GM19099 (cell line): Measurements from ENCODE around the gene PHF23.

Experiments
- POLR2A ChIP-seq: IDR thresholded peaks from 3 replicates; pipeline ENCODE4 v1.6.1; 2011; ENCODE audit warnings: low read depth; ENCODE audit not compliant: insufficient read length; ENCODE audit errors: extremely low read depth

PHF23 gene

DNA sequence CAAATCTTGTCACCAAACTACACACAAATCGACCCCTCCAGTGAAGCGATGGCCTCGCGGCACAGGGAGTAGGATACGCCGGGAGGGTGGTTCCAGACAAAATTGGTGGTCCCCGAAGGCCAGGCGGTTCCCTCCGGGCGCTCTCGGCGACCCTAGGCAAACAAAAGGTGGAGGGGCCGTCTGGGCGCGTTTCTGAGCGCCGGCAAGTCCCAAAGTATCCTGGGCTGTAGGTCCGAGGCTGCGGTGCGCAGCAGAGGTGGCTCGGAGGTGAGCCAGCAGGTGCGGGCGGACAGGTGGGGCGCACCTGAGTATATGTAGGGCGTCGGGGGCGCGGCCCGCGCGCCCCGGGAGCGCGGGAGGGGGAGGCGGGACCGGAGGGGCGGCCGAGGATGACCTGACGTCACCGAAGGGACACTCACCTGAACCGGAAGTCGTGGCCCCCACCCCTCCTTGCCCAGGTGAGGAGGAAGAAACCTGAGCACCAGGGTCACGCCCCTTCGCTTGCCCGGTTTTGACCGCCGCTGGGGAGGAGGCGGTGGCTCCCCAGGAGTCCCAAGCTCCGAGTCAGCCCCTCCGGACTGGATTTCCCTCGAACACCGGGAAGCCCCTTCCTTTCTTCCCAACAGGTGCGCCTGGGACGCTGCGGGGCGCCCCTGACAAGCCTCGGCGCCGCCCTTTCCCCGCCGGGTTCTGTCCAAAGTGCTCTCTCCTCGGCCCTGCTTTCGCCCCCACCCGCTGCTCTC is 23.1 kb upstream of the PHF23 start, which contains the start of gene CLDN7:
TSS of gene CLDN7 (minus strand) at position 287 of the 743 bp plus-strand sequence. CDS start 435 bp downstream, outside the sequence.
- TF ChIP-seq POLR2A, result no peak

- no peak for TF ChIP-seq POLR2A
Observed at GRCh38 chr17:7261379-7262191, 22.3 kb upstream of the PHF23 start.

- TF ChIP-seq POLR2A, result no peak
Observed at GRCh38 chr17:7260651-7261378, 21.6 kb upstream of the PHF23 start.

- no peak for TF ChIP-seq POLR2A
Observed at GRCh38 chr17:7260151-7260550, 20.9 kb upstream of the PHF23 start.

DNA sequence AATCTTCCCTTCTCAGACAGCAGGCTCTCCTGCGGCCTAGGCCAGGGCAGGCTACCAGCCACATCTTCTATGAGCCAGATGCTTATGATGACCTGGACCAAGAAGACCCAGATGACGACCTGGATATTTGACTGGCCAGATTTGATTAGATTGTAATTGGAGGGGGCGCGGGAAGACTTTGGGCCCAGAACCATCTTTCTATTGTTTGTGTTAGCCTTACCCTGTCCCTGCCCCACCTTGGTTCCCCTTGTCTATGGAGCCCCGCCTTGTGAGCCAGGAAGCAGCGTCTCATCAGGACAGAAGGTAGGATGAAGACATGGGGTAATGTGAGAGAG is 20.3 kb upstream of the PHF23 start:
- TF ChIP-seq POLR2A, result no peak

DNA sequence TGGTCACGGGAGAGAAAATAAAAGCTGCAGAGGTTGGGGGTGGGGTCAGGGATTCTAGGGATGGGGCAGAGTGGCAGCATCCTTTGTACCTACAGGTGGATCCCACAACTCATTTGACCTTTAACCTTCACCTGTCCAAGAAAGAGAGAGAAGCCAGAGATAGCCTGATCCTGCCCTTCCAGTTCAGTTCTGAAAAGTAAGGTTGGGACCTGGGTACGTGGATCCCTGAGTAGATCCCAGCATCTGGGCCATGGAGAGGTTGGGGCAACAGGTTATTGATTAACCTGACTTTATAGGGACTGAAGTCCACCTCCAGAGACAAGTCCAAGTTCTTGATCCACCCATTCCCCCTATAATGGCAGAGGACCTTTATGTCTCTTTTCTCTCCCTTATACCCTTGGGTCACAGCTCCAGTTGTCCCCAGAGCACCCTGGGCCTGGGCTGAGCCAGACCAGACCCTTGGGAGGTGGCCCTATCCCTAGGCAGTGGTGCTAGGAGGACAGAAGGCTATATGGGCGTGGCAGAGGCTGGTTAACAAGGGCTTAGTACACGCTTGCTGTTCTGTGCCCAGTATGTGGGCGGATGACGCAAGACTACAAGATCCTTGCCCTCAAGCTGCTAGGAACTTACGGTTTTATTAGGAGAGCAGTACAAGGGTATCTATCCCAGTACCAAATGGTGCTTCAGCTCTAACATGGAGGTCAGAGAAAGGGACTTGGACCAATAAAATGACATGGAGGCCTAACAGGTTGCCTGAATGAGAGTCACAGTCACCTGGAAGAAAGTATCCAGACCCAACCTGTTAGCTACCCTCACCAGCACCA is 19.7 kb upstream of the PHF23 start:
- no peak for TF ChIP-seq POLR2A

DNA sequence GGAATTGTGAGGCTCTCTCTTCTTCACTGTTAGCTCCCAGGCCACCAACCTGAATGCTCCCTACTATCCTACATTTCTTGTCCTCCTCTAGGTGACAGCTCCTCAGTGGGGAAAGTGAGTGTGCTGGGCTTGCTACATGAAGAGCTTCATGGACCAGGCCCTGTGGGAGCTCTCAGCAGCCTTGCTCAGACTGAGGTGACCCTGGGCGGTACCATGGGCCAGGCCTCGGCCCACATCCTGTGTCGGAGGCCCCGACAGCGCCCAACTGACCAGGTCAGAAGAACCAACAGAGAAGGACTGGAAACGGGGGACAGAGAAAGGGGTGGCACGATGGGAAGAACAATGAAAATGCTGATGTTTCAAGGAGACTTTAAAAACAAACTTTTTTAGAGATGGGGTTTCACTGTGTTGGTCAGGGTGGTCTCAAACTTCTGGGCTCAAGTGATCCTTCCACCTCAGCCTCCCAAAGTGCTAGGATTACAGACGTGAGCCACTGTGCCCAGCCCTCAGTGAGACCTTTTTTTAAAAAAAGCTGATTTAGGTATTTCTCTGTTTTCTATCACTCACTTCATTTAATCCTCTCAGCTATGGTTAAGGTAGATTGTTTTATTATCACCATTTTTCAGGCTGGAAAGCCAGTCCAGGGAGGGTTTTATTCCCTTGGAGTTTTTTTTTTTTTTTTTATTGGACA is 17.7 kb upstream of the PHF23 start:
- no peak for TF ChIP-seq POLR2A

- TF ChIP-seq POLR2A, result no peak
Observed at GRCh38 chr17:7254511-7254910, 15.3 kb upstream of the PHF23 start.

DNA sequence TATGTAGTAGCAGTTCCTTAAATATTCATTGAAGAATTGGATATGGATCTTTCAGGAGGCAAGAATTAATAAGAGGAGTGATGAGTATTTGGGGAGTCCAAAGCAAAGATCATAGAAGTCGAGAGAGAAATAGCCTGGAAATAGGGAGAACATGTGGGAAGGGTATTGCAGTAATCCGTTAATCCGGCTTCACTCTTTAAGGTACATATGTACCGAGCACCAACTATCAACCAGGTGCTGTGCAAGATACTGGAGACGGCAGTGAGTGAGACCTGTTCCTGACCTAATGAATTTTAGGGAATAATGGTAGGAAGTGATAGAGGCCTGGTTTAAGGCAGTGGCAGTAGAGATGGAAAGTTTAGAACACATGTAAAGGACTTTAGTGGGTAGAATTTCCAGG is 13.8 kb upstream of the PHF23 start:
- no peak for TF ChIP-seq POLR2A

GRCh38 chr17:7252176-7253043 is 13.2 kb upstream of the PHF23 start, which contains the start of gene ELP5:
ELP5 (plus strand) TSS chr17:7252215; CDS start chr17:7252551, 336 bp downstream.
- peak; percentile 89 for TF ChIP-seq POLR2A

DNA sequence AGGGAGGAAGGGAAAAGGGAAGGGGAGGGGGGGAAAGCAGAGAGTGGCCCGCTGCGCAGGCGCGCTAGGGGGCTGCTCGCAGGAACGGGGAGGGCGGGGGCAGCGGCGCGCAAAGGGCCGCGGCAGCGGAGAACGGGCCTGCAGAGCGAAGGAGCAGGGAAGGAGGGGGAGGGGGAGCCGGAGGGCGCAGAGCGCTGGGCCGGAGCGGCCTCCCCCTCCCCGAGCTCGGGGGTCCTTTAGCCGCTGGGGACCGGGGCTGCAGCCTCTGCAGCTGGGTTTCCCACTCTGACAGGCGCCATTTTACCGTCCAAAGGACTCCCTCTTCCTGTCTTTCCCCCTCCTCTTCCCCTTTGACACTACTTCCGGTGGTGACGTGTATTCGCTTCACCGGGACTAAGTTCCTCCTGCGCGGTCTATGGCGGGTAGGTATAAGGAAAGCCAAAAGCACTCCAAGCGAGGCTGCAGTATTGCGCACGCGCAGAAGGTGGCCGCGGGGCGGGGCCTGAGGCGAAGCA is 12.5 kb upstream of the PHF23 start, which contains the start of gene CTDNEP1:
TSS of gene CTDNEP1 (minus strand) at position 74 of the 515 bp plus-strand sequence. CDS start 438 bp downstream, outside the sequence.
- peak; percentile 72 for TF ChIP-seq POLR2A

- no peak for TF ChIP-seq POLR2A
Observed at GRCh38 chr17:7250695-7251627, 11.7 kb upstream of the PHF23 start.
